NT2/D1 (cell line): ENCODE measurements around the gene ALDH3B2.

Source experiments
- SUZ12 ChIP-seq: IDR thresholded peaks from 2 replicates; pipeline ENCODE4 v1.6.1; 2011; ENCODE audit not compliant: insufficient read length, insufficient read depth; ENCODE audit errors: extremely low read depth
- YY1 ChIP-seq: IDR thresholded peaks from 2 replicates; pipeline ENCODE4 v1.6.1; 2011; ENCODE audit not compliant: insufficient read length, insufficient read depth

DNA sequence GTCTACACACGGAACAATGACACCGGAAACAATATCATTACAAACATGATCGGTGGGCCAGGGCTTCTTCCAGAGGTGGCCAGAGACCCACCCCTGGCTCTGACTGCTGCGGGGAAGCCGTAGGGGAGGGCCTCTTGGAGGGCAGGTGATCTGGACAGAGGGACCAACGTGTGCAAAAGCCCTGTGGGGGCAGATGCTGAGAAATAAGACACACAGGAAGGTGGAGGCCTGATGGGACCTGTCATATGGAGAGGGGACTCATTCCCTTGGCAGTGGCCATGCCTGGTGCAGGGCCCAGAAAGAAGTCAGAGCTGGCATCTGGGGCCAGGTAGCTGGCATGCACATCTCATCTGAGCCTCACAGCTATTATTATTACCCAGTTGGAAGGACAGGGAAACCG lies 1.1 kb downstream of the ALDH3B2 start:
- TF ChIP-seq YY1 (no peak), SUZ12 (no peak)
